Measurements from ENCODE around the gene KSR1.

The KSR1 gene

GRCh38 chr17:27590864-27591263, 134.6 kb downstream of the KSR1 start:
- H3K9ac ChIP-seq (ENCODE audit: low read depth, low read length): no peak overlapping the region; the same call in 1 of the 2 replicates
- no peaks in the 10 kb centered on the region for H3K9me3 ChIP-seq (ENCODE audit: insufficient read depth, low read depth, low read length)
- H3K27ac ChIP-seq (ENCODE audit: low read length): no peak overlapping the region
- peaks cover 5% of the 10 kb centered on the region; the same call in 1 of the 2 replicates for H3K4me1 ChIP-seq (ENCODE audit: insufficient read depth, low read length)
- peaks cover 21% of the 10 kb centered on the region; the same call in 1 of the 2 replicates for H3K36me3 ChIP-seq (ENCODE audit: insufficient read depth, low read depth, low read length)
- H3K27me3 ChIP-seq (ENCODE audit: insufficient read depth, low read length): no peaks in the 10 kb centered on the region
- H3K4me3 ChIP-seq (ENCODE audit: low read length): no peak overlapping the region

- H3K27me3 ChIP-seq (ENCODE audit: insufficient read depth, low read length): no peaks in the 10 kb centered on the region
Observed at GRCh38 chr17:27591986-27592385, 135.7 kb downstream of the KSR1 start.

GRCh38 chr17:27593232-27593856, 137.1 kb downstream of the KSR1 start:
- H3K4me3 ChIP-seq (ENCODE audit: low read length): no peak overlapping the region
- no peak overlapping the region for H3K27ac ChIP-seq (ENCODE audit: low read length)
- H3K36me3 ChIP-seq (ENCODE audit: insufficient read depth, low read depth, low read length): peaks cover 35% of the 10 kb centered on the region; the same call in 1 of the 2 replicates
- H3K9ac ChIP-seq (ENCODE audit: low read depth, low read length): no peak overlapping the region
- no peaks in the 10 kb centered on the region for H3K27me3 ChIP-seq (ENCODE audit: insufficient read depth, low read length)
- peaks cover 5% of the 10 kb centered on the region; the same call in 1 of the 2 replicates for H3K4me1 ChIP-seq (ENCODE audit: insufficient read depth, low read length)
- H3K9me3 ChIP-seq (ENCODE audit: insufficient read depth, low read depth, low read length): no peaks in the 10 kb centered on the region

More at GRCh38 chr17:27591986-27592385, 135.7 kb downstream of the KSR1 start:
- Histone ChIP-seq H3K9ac (ENCODE audit: low read depth, low read length) (no peak overlapping the region), H3K4me3 (ENCODE audit: low read length) (no peak overlapping the region), H3K4me1 (ENCODE audit: insufficient read depth, low read length) (peaks cover 5% of the 10 kb centered on the region; the same call in 1 of the 2 replicates), H3K27ac (ENCODE audit: low read length) (no peak overlapping the region), H3K36me3 (ENCODE audit: insufficient read depth, low read depth, low read length) (peaks cover 26% of the 10 kb centered on the region; the same call in 1 of the 2 replicates), H3K9me3 (ENCODE audit: insufficient read depth, low read depth, low read length) (no peaks in the 10 kb centered on the region)

GRCh38 chr17:27593857-27594255, 137.6 kb downstream of the KSR1 start:
- no peak overlapping the region for H3K9ac ChIP-seq (ENCODE audit: low read depth, low read length)
- peaks cover 38% of the 10 kb centered on the region; the same call in 1 of the 2 replicates for H3K36me3 ChIP-seq (ENCODE audit: insufficient read depth, low read depth, low read length)
- no peaks in the 10 kb centered on the region for H3K9me3 ChIP-seq (ENCODE audit: insufficient read depth, low read depth, low read length)
- no peak overlapping the region for H3K27ac ChIP-seq (ENCODE audit: low read length)
- no peaks in the 10 kb centered on the region for H3K27me3 ChIP-seq (ENCODE audit: insufficient read depth, low read length)
- H3K4me1 ChIP-seq (ENCODE audit: insufficient read depth, low read length): peaks cover 5% of the 10 kb centered on the region; the same call in 1 of the 2 replicates
- H3K4me3 ChIP-seq (ENCODE audit: low read length): no peak overlapping the region

GRCh38 chr17:27595208-27595607, 139.0 kb downstream of the KSR1 start:
- Histone ChIP-seq H3K9ac (ENCODE audit: low read depth, low read length) (no peak overlapping the region), H3K36me3 (ENCODE audit: insufficient read depth, low read depth, low read length) (peaks cover 38% of the 10 kb centered on the region; the same call in 1 of the 2 replicates), H3K27me3 (ENCODE audit: insufficient read depth, low read length) (no peaks in the 10 kb centered on the region), H3K4me1 (ENCODE audit: insufficient read depth, low read length) (peaks cover 5% of the 10 kb centered on the region; the same call in 1 of the 2 replicates), H3K4me3 (ENCODE audit: low read length) (no peak overlapping the region), H3K9me3 (ENCODE audit: insufficient read depth, low read depth, low read length) (no peaks in the 10 kb centered on the region), H3K27ac (ENCODE audit: low read length) (no peak overlapping the region)

- Histone ChIP-seq H3K27me3 (ENCODE audit: insufficient read depth, low read length) (no peaks in the 10 kb centered on the region), H3K27ac (ENCODE audit: low read length) (no peak overlapping the region), H3K4me1 (ENCODE audit: insufficient read depth, low read length) (peaks cover under 1% of the 10 kb centered on the region; the same call in 1 of the 2 replicates), H3K36me3 (ENCODE audit: insufficient read depth, low read depth, low read length) (peaks cover 44% of the 10 kb centered on the region), H3K9me3 (ENCODE audit: insufficient read depth, low read depth, low read length) (no peaks in the 10 kb centered on the region), H3K4me3 (ENCODE audit: low read length) (no peak overlapping the region), H3K9ac (ENCODE audit: low read depth, low read length) (no peak overlapping the region)
Observed at GRCh38 chr17:27596096-27596495, 139.8 kb downstream of the KSR1 start.

GRCh38 chr17:27596566-27597187, 140.4 kb downstream of the KSR1 start:
- no peak overlapping the region for H3K27ac ChIP-seq (ENCODE audit: low read length)
- no peak overlapping the region for H3K9ac ChIP-seq (ENCODE audit: low read depth, low read length)
- H3K4me3 ChIP-seq (ENCODE audit: low read length): no peak overlapping the region
- H3K4me1 ChIP-seq (ENCODE audit: insufficient read depth, low read length): no peaks in the 10 kb centered on the region
- H3K27me3 ChIP-seq (ENCODE audit: insufficient read depth, low read length): no peaks in the 10 kb centered on the region
- H3K9me3 ChIP-seq (ENCODE audit: insufficient read depth, low read depth, low read length): no peaks in the 10 kb centered on the region
- H3K36me3 ChIP-seq (ENCODE audit: insufficient read depth, low read depth, low read length): peaks cover 43% of the 10 kb centered on the region

- Histone ChIP-seq H3K4me3 (ENCODE audit: low read length) (no peak overlapping the region), H3K9ac (ENCODE audit: low read depth, low read length) (no peak overlapping the region), H3K9me3 (ENCODE audit: insufficient read depth, low read depth, low read length) (no peaks in the 10 kb centered on the region), H3K36me3 (ENCODE audit: insufficient read depth, low read depth, low read length) (peaks cover 38% of the 10 kb centered on the region), H3K4me1 (ENCODE audit: insufficient read depth, low read length) (no peaks in the 10 kb centered on the region), H3K27ac (ENCODE audit: low read length) (no peak overlapping the region), H3K27me3 (ENCODE audit: insufficient read depth, low read length) (no peaks in the 10 kb centered on the region)
Observed at GRCh38 chr17:27597188-27597580, 140.9 kb downstream of the KSR1 start.

- no peaks in the 10 kb centered on the region for H3K27me3 ChIP-seq (ENCODE audit: insufficient read depth, low read length)
- no peak overlapping the region for H3K4me3 ChIP-seq (ENCODE audit: low read length)
- no peak overlapping the region for H3K27ac ChIP-seq (ENCODE audit: low read length)
- H3K9ac ChIP-seq (ENCODE audit: low read depth, low read length): no peak overlapping the region
- peaks cover 31% of the 10 kb centered on the region for H3K36me3 ChIP-seq (ENCODE audit: insufficient read depth, low read depth, low read length)
- no peaks in the 10 kb centered on the region for H3K9me3 ChIP-seq (ENCODE audit: insufficient read depth, low read depth, low read length)
- H3K4me1 ChIP-seq (ENCODE audit: insufficient read depth, low read length): no peaks in the 10 kb centered on the region
Observed at GRCh38 chr17:27597783-27598320, 141.6 kb downstream of the KSR1 start.

- H3K27me3 ChIP-seq (ENCODE audit: insufficient read depth, low read length): no peaks in the 10 kb centered on the region
- peaks cover 26% of the 10 kb centered on the region for H3K36me3 ChIP-seq (ENCODE audit: insufficient read depth, low read depth, low read length)
- H3K4me3 ChIP-seq (ENCODE audit: low read length): no peak overlapping the region
- no peaks in the 10 kb centered on the region for H3K4me1 ChIP-seq (ENCODE audit: insufficient read depth, low read length)
- H3K27ac ChIP-seq (ENCODE audit: low read length): no peak overlapping the region
- H3K9ac ChIP-seq (ENCODE audit: low read depth, low read length): no peak overlapping the region
- no peaks in the 10 kb centered on the region for H3K9me3 ChIP-seq (ENCODE audit: insufficient read depth, low read depth, low read length)
Observed at GRCh38 chr17:27598337-27599050, 142.2 kb downstream of the KSR1 start.

GRCh38 chr17:27600471-27600870, 144.2 kb downstream of the KSR1 start:
- Histone ChIP-seq H3K27ac (ENCODE audit: low read length) (no peak overlapping the region), H3K36me3 (ENCODE audit: insufficient read depth, low read depth, low read length) (peaks cover 40% of the 10 kb centered on the region), H3K4me1 (ENCODE audit: insufficient read depth, low read length) (no peaks in the 10 kb centered on the region)

More at GRCh38 chr17:27600471-27600870, 144.2 kb downstream of the KSR1 start:
- H3K9me3 ChIP-seq (ENCODE audit: insufficient read depth, low read depth, low read length): no peaks in the 10 kb centered on the region
- H3K4me3 ChIP-seq (ENCODE audit: low read length): no peak overlapping the region
- no peak overlapping the region for H3K9ac ChIP-seq (ENCODE audit: low read depth, low read length)
- H3K27me3 ChIP-seq (ENCODE audit: insufficient read depth, low read length): no peaks in the 10 kb centered on the region

Measured in iPS-20b (cell line).